GM18909 (cell line): Measurements from ENCODE around the gene MCM6.

Experiments used
- ATAC-seq: cut with Tn5 transposase; IDR thresholded peaks from one replicate; pipeline ENCODE4 v1.9.1; 2021; ENCODE audit warnings: mild to moderate bottlenecking; ENCODE audit not compliant: unreplicated experiment, poor library complexity

Gene MCM6

DNA sequence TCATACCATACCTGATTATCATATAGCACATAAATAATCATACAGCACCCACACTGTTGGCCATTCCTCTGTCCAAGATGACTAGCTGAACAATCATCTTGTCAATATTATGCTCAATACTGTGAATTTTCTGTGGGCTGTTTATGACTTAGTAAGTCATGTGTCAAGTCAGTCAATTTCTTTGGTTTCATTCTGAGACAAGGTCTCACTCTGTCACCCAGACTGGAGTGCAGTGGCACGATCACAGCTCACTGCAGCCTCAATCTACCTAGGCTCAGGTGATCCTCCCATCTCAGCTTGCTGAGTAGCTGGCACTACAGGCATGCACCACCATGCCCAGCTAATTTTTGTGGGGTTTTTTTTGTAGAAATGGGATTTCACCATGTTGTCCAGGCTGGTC is 5.7 kb downstream of the MCM6 start:
- peak; percentile 41 for ATAC-seq

DNA sequence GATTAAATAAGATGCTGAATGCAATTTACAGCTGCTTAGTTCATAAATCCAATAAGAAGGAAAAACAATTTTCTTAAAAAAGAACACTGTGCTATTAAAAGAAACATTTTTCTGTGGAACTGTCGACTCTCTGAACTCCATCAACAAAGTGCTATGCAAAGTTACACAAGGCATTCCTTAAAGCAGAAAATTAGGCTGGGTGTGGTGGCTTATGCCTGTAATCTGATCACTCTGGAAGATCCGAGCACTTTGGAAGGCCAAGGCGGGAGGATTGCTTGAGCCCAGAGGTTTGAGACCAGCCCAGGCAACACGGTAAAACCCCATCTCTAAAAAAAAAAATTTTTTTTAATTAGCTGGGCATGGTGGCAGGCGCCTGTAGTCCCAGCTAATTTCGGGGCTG is 13.0 kb downstream of the MCM6 start:
- no peak for ATAC-seq

DNA sequence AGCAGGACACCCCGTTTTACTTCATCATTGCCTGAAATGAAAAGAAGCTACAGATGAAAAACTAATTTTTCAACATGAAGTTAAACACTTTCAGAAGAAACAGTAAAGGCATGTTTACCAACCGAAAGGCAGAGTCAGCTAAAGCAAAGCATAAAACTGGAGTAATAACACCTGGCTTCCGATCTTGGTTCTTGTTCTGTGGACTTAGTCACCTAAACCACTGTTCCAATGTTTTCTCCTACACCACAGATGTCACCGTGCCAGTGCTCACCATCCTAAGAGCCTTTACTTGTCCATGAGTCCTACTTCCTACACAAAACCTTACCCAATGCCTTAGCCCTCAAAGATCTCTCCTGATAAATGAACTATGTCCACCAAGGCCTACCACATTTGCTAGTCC is 13.5 kb downstream of the MCM6 start:
- ATAC-seq: no peak

DNA sequence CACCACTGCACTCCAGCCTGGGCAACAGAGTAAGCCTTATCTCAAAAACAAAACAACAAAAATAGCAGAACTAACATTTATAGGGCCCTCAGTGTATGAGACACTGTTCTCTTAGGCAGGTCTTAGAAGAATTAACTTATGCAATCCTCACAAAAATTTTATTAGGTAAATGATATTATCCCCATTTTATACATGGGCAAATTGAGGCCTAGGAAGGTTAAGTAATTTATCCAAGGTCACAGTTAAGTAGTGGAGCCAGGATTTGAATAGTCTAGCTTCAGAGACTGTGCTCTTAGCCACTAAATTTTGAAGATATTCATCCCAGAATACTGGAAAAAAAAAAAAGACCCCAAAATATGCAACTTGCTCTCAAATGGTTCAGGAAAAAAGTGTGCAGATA is 22.8 kb downstream of the MCM6 start:
- no peak for ATAC-seq

DNA sequence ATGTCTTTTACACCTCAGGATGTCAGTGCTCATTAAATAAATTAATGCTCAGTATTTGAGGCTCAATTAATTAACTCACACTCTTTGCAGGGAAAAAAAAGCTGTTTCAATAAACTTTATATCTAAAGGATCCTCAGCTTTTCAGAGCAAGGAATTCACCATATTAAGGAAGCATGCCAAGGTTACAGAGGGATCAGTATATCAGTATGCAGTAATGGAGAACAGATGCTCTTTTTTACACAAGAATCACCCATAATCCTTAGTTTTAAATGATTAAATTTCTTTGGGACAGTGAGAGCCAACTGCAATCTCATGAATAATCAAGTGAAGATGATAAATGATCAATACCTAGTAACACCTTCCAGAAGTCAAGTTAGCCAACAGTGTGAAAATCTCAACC is 24.4 kb downstream of the MCM6 start:
- ATAC-seq: no peak

DNA sequence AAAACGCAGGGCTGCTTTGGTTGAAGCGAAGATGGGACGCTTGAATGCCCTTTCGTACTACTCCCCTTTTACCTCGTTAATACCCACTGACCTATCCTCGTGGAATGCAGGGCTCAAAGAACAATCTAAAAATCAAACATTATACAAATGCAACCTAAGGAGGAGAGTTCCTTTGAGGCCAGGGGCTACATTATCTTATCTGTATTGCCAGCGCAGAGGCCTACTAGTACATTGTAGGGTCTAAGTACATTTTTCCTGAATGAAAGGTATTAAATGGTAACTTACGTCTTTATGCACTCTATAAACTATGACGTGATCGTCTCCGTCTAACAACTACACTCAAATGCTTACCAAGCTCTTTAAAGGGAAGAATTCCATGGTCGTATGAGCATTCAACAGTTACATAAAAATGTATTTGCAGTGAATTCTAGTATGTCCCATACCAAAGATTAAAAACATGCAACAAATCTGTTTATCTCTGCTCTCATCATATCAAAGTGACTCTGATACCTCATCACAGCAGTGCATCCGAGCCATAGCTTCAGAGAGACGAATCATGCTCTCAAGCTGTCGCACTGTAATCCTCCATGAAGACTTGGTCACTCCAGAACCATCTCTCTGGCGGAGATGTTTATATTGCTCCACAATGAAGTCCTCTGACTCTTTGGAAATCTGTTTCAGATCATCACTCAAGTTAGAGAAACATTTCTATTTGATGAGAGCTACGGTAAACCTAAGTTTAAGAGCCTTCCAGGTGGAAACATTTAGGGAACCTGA is 25.2 kb downstream of the MCM6 start:
- no peak for ATAC-seq

DNA sequence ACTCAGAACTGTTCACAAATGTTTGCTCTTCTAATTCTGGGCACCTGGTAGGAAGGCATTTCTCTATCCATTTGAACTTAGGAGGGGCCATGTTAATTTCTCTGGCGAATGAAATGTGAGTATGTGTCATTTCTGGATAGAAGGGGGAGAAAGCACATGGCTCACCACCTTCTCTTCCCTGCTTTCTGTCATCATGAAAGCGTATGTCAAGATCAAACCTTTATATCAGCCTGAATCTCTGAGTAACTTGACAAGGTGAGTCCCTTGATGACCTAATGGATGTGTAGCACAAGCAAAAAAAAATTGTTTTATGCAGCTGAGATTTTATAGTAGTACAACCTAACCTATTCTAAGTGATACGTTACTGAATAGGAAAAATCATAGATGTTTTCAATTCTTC is 27.2 kb downstream of the MCM6 start:
- no peak for ATAC-seq

GRCh38 chr2:135845997-135846396 is 30.2 kb downstream of the MCM6 start:
- ATAC-seq: no peak

DNA sequence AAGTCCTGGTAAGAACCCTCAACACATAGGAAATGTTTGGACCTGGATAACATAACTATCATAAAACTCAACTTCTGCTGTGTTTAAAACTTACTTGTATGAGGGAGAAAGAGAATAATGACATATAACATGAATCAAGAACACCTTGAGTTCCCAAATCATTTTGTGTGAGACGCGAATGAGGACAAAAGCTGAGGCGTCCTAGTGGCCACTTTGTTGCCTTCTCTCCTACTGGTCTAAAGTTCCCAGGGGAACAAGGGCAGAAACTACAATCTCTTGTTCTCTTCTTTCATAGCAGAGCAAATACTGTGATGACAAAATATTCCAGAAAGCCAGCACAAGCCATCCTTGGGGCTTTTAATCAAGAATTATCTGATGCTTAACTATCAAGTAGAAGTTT is 31.0 kb downstream of the MCM6 start:
- no peak for ATAC-seq

- ATAC-seq: no peak
Observed at GRCh38 chr2:135844301-135844895, 31.8 kb downstream of the MCM6 start.

- ATAC-seq: no peak
Observed at GRCh38 chr2:135843671-135844070, 32.6 kb downstream of the MCM6 start.

GRCh38 chr2:135840601-135841000 is 35.6 kb downstream of the MCM6 start:
- no peak for ATAC-seq

- ATAC-seq: no peak
Observed at GRCh38 chr2:135839713-135840112, 36.5 kb downstream of the MCM6 start.

DNA sequence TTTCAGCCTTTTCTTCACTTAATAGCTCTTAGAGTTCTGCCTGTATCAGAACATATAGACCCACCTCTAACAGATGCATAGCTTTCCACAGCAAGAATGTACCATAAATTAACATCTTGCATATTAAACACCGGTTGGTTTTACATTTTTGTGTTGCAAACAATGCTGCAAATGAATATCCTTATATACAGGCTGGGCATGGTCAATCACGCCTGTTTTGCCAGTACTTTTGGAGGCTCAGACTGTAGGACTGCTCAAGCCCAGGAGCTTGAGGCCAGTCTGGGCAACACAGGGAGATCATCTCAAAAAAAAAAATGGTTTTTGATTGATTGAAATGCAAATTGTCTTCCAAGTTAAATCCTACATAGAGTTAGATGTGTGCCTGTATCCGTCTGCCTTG is 37.7 kb downstream of the MCM6 start:
- ATAC-seq: no peak

- ATAC-seq: no peak
Observed at GRCh38 chr2:135836596-135837270, 39.5 kb downstream of the MCM6 start, which contains the start of gene LCT. LCT (minus strand) TSS chr2:135837184; CDS start chr2:135837169, 15 bp downstream.

DNA sequence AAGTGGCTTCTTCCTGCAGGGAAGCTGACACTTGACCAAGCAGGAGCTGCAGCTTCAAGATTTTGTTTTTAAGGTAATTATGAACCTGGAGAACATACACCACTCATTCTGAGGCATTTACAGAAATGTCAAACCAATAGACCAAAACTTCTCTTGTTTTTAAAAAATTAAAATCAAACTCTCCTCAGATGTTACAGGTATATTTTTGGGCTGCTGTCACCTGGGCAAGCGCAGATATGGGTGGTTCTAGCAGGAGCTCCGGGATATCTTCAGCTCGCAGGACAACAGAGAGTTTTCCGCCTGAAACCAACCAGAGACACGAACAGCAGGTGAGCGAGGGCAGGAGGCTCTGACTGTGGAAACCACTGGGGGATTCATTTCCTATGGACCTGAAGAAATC is 43.4 kb downstream of the MCM6 start:
- ATAC-seq: no peak

DNA sequence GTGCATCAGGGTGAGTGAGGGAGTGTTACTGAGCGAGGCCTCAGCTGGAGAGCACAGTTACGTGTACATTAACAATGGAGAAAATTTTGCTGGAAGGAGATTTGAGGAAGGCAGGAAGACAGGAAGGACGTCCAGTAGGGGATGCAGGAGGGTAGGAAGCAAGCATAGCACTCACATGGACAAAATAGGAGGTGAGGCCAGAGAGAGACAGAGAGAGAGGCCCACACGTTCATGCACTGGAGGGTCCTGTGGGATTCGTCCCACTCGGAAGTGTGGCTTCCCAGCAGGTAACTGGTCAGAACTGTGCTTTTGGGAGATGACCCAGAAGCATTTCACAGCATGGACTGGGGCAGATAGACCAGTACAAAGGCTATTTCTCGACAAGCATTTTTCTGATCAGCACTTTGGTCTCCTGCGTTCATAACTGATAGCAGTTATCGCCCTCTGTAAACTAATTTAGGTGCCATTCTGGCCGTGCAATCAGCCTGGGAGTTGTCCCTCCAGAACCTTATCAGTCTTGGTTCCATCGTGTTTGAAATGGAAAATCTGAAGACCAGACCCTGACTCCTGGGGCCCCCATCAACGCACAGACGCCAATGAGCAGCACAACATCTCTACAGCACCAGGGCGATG is 44.9 kb downstream of the MCM6 start:
- ATAC-seq: no peak

DNA sequence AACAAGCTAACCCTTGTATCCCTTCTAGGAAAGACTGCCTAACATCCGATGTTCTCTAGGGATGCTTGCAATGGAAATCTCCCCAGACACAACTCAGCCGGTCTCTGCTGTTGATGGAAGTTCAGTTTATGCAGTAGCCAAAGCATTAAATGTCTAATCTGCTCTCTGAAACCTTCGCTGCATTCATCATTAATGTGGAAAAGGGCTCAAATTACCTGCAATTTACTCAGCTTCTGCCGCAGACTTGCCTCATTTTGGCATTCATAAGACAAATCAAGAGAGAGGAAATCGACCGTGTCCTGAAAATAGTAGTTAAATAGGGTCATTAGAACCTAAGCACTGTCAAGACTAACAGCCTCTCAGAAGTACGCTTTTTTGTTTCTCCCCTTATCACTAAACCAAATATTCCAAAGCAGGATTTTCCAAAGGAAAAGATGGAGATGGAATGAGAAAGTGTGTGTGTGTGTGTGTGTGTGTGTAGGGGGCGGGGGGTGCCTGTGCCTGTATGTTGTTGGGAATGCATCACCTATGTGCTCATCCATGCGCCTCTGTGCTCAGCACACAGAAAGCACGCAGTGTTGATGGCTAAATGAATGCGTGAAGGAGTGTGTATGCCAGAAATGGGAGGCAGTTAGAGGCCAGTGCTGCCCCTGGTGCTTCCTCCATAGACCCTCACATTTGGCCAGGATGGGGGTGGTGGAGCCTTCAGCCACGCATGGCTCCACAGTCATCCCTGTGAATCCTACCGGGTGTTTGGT is 46.7 kb downstream of the MCM6 start:
- no peak for ATAC-seq

GRCh38 chr2:135826544-135826943 is 49.7 kb downstream of the MCM6 start:
- ATAC-seq: no peak

- no peak for ATAC-seq
Observed at GRCh38 chr2:135825550-135826176, 50.6 kb downstream of the MCM6 start.
